ENCODE results near the gene ROPN1B. TPM values are rescaled to one million over a fixed set of nuclear protein-coding genes. Genes with fewer than 3 reads are reported as not detected.

Gene ROPN1B
- total RNA-seq, 1 donor from 2014 or later = not detected

GRCh38 chr3:126014252-126014651 is 45.3 kb downstream of the ROPN1B start:
- Mint-ChIP-seq H3K9me3 (ENCODE audit: unreplicated experiment) (no peaks in the 10 kb centered on the region), H3K4me1 (ENCODE audit: unreplicated experiment) (peaks cover 18% of the 10 kb centered on the region), H3K36me3 (ENCODE audit: unreplicated experiment) (peaks cover 35% of the 10 kb centered on the region), H3K27me3 (ENCODE audit: unreplicated experiment) (no peaks in the 10 kb centered on the region), H3K4me3 (ENCODE audit: unreplicated experiment) (no peak overlapping the region), H3K27ac (ENCODE audit: unreplicated experiment) (peak overlapping the region; percentile 14)
- DNase-seq (ENCODE audit: extremely low spot score, unreplicated experiment) = no peak
- no peak for TF ChIP-seq CTCF (IDR thresholded peaks at IDR 0.05)

GRCh38 chr3:126015075-126015474 is 46.1 kb downstream of the ROPN1B start:
- H3K27ac Mint-ChIP-seq (ENCODE audit: unreplicated experiment) = no peak overlapping the region
- H3K9me3 Mint-ChIP-seq (ENCODE audit: unreplicated experiment) = no peaks in the 10 kb centered on the region
- no peak for DNase-seq (ENCODE audit: extremely low spot score, unreplicated experiment)
- peaks cover 18% of the 10 kb centered on the region for H3K4me1 Mint-ChIP-seq (ENCODE audit: unreplicated experiment)
- no peaks in the 10 kb centered on the region for H3K27me3 Mint-ChIP-seq (ENCODE audit: unreplicated experiment)
- TF ChIP-seq CTCF (IDR thresholded peaks at IDR 0.05) = no peak
- H3K4me3 Mint-ChIP-seq (ENCODE audit: unreplicated experiment) = no peak overlapping the region
- H3K36me3 Mint-ChIP-seq (ENCODE audit: unreplicated experiment) = peaks cover 33% of the 10 kb centered on the region

- Mint-ChIP-seq H3K4me1 (ENCODE audit: unreplicated experiment) (peaks cover 18% of the 10 kb centered on the region), H3K4me3 (ENCODE audit: unreplicated experiment) (no peak overlapping the region), H3K36me3 (ENCODE audit: unreplicated experiment) (peaks cover 23% of the 10 kb centered on the region), H3K27ac (ENCODE audit: unreplicated experiment) (no peak overlapping the region), H3K9me3 (ENCODE audit: unreplicated experiment) (no peaks in the 10 kb centered on the region), H3K27me3 (ENCODE audit: unreplicated experiment) (no peaks in the 10 kb centered on the region)
- no peak for TF ChIP-seq CTCF (IDR thresholded peaks at IDR 0.05)
- no peak for DNase-seq (ENCODE audit: extremely low spot score, unreplicated experiment)
Measured at GRCh38 chr3:126016616-126017015, 47.6 kb downstream of the ROPN1B start.

GRCh38 chr3:126017362-126017761 is 48.4 kb downstream of the ROPN1B start:
- Mint-ChIP-seq H3K9me3 (ENCODE audit: unreplicated experiment) (no peaks in the 10 kb centered on the region), H3K36me3 (ENCODE audit: unreplicated experiment) (peaks cover 22% of the 10 kb centered on the region), H3K27ac (ENCODE audit: unreplicated experiment) (no peak overlapping the region), H3K27me3 (ENCODE audit: unreplicated experiment) (no peaks in the 10 kb centered on the region), H3K4me1 (ENCODE audit: unreplicated experiment) (peaks cover 18% of the 10 kb centered on the region), H3K4me3 (ENCODE audit: unreplicated experiment) (no peak overlapping the region)
- no peak for TF ChIP-seq CTCF (IDR thresholded peaks at IDR 0.05)
- peak; percentile 80 for DNase-seq (ENCODE audit: extremely low spot score, unreplicated experiment)

GRCh38 chr3:126018545-126018944 is 49.6 kb downstream of the ROPN1B start:
- peaks cover 19% of the 10 kb centered on the region for H3K36me3 Mint-ChIP-seq (ENCODE audit: unreplicated experiment)
- peaks cover 12% of the 10 kb centered on the region for H3K4me1 Mint-ChIP-seq (ENCODE audit: unreplicated experiment)
- no peak overlapping the region for H3K4me3 Mint-ChIP-seq (ENCODE audit: unreplicated experiment)
- TF ChIP-seq CTCF (IDR thresholded peaks at IDR 0.05) = no peak
- H3K27ac Mint-ChIP-seq (ENCODE audit: unreplicated experiment) = no peak overlapping the region
- no peaks in the 10 kb centered on the region for H3K9me3 Mint-ChIP-seq (ENCODE audit: unreplicated experiment)
- no peaks in the 10 kb centered on the region for H3K27me3 Mint-ChIP-seq (ENCODE audit: unreplicated experiment)
- no peak for DNase-seq (ENCODE audit: extremely low spot score, unreplicated experiment)
